Measurements from ENCODE around the gene SORCS1. TPM values are rescaled to one million over a fixed set of nuclear protein-coding genes. Genes with fewer than 3 reads are reported as not detected.

Gene SORCS1
- polyA plus RNA-seq, 1 donor, result 6.5 TPM

DNA sequence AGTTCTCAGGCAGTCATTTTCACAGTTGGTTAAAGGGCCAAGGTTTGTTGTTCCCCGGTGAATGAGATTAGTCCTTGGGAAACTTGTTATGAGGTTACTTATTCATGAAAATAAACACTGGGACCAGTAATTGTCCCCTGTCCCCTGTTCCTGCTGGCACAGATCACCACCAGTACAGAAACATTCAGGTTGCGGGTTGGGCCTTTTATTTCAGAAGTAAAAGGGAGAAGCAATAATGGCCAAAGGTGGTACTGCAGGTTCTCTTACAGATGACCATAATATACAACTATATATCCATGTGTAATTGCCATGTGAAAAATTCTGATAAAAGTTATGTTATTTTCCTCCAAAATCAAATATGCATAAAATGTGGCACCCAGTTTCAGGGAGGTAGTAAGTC, 442.0 kb downstream of the SORCS1 start:
- H3K27me3 ChIP-seq (ENCODE audit: control insufficient read depth, insufficient read depth, low read length), result no peaks in the 10 kb centered on the region
- H3K9me3 ChIP-seq (ENCODE audit: control insufficient read depth, low read depth, low read length), result no peaks in the 10 kb centered on the region
- WGBS (ENCODE audit: insufficient coverage, low lambda C conversion rate), result no CpG with 5 or more reads among the region's 2 CpGs
- peak in 1 of 2 donors; percentile 39 for DNase-seq
- no peaks in the 10 kb centered on the region for H3K36me3 ChIP-seq (ENCODE audit: control insufficient read depth, insufficient read depth, low read length)
- H3K27ac ChIP-seq (ENCODE audit: low read length), result no peak overlapping the region
- H3K4me3 ChIP-seq (ENCODE audit: low read length), result no peak overlapping the region
- H3K4me1 ChIP-seq (ENCODE audit: control insufficient read depth, insufficient read depth, low read length), result no peaks in the 10 kb centered on the region

DNA sequence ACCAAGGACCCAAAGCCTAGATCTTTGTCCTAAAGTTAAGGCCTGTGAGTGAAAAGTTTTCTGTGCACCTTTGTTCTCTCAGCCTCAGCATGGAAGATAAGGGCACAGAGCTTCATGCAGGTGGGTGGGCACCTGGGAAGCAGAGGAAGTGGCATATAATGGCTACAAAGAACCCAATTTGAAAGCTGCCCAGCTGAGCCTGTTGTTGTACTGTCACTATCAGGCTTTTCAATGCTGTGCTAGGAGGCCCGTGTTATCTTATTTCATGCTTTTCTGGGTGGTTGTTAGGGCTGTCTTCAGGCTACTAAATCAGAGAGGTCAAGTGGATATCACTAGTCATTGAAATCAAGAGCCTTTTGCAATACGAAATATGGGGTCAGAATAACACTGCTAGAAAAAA, 443.8 kb downstream of the SORCS1 start:
- no peak for DNase-seq
- Histone ChIP-seq H3K4me1 (ENCODE audit: control insufficient read depth, insufficient read depth, low read length) (no peaks in the 10 kb centered on the region), H3K27ac (ENCODE audit: low read length) (no peak overlapping the region), H3K4me3 (ENCODE audit: low read length) (no peak overlapping the region), H3K36me3 (ENCODE audit: control insufficient read depth, insufficient read depth, low read length) (no peaks in the 10 kb centered on the region), H3K9me3 (ENCODE audit: control insufficient read depth, low read depth, low read length) (no peaks in the 10 kb centered on the region), H3K27me3 (ENCODE audit: control insufficient read depth, insufficient read depth, low read length) (no peaks in the 10 kb centered on the region)
- WGBS (ENCODE audit: insufficient coverage, low lambda C conversion rate), result no CpG with 5 or more reads among the region's 2 CpGs

DNA sequence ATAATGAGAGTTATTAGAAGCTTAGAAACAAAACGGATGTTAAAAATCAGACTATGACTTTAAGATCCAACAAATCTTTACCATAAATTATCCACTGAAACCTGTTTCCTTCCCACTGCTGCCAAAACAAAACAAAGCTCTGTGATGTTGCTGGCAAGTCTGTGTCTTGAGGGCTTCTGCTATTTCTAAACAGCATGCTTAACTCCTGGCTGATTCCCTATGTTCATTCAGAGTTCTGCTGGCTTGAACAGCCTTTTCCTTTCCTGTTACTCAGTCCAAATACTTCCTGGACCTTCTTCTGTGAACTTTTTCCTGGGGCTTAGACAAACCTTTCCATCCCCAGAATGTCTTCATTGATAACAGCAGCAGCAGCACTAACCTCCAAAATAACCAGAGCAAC, 448.1 kb downstream of the SORCS1 start:
- Histone ChIP-seq H3K4me1 (ENCODE audit: control insufficient read depth, insufficient read depth, low read length) (no peaks in the 10 kb centered on the region), H3K27ac (ENCODE audit: low read length) (no peak overlapping the region), H3K36me3 (ENCODE audit: control insufficient read depth, insufficient read depth, low read length) (no peaks in the 10 kb centered on the region), H3K27me3 (ENCODE audit: control insufficient read depth, insufficient read depth, low read length) (no peaks in the 10 kb centered on the region), H3K9me3 (ENCODE audit: control insufficient read depth, low read depth, low read length) (no peaks in the 10 kb centered on the region), H3K4me3 (ENCODE audit: low read length) (no peak overlapping the region)
- peak in 1 of 2 donors; percentile 19 for DNase-seq
- WGBS (ENCODE audit: insufficient coverage, low lambda C conversion rate), result no CpG with 5 or more reads among the region's 1 CpG

DNA sequence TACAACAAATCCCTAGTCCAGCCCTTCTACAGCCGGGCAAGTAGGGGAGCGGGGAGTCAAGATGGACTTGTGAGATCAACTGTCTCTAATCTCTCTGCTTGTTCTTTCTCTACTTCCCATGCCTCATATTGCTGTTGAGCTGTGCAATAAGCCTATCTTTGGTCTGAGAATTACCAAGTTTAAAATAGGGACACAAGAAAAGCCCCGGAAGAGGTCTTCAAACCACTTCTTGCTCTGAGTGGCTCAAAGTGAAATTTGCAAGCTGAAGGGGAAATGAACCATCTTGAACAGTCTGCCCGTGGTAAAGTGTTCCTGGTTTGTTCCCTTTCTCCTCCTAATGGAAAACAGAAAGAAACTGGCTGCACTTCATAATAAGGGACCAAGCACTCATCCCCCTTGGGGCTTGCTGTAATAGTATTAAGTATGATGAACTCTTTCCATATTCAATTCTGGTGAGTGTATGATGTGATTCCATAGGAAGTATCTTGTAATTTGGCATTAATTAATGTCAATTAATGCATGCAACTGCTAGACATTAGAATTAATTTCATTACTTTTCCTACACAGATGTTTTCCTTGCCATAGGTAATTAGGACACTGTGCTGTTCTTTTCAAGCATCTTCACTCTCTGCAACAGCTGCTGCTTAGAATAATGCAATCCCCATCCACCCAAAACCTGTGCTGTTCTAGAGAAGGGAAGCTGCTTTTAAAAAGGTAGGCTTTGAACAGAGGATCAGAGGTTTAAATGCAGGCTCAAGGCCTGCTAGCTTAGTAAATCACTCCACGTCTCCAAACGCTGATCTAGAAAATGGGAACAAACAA, 449.6 kb downstream of the SORCS1 start:
- no CpG with 5 or more reads among the region's 6 CpGs for WGBS (ENCODE audit: insufficient coverage, low lambda C conversion rate)
- H3K4me3 ChIP-seq (ENCODE audit: low read length), result no peak overlapping the region
- H3K36me3 ChIP-seq (ENCODE audit: control insufficient read depth, insufficient read depth, low read length), result no peaks in the 10 kb centered on the region
- no peak for DNase-seq
- no peaks in the 10 kb centered on the region for H3K27me3 ChIP-seq (ENCODE audit: control insufficient read depth, insufficient read depth, low read length)
- no peaks in the 10 kb centered on the region for H3K9me3 ChIP-seq (ENCODE audit: control insufficient read depth, low read depth, low read length)
- no peaks in the 10 kb centered on the region for H3K4me1 ChIP-seq (ENCODE audit: control insufficient read depth, insufficient read depth, low read length)
- no peak overlapping the region for H3K27ac ChIP-seq (ENCODE audit: low read length)

DNA sequence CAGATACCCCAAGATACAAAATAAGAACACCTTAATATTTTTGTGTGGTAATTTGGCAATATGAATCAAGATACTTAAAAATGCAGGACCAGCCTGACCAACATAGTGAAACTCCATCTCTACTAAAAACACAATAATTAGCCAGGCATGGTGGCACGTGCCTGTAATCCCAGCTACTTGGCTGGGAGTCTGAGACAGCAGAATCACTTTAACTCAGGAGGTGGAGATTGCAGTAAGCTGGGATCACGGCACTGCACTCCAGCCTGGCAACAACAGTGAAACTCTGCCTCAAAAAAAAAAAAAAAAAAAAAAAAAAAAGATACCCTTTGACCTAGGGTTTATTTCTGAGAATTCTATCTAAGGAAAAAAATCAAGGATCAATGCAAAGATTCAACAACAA, 450.7 kb downstream of the SORCS1 start:
- Histone ChIP-seq H3K4me3 (ENCODE audit: low read length) (no peak overlapping the region), H3K27ac (ENCODE audit: low read length) (no peak overlapping the region), H3K36me3 (ENCODE audit: control insufficient read depth, insufficient read depth, low read length) (no peaks in the 10 kb centered on the region), H3K4me1 (ENCODE audit: control insufficient read depth, insufficient read depth, low read length) (no peaks in the 10 kb centered on the region), H3K9me3 (ENCODE audit: control insufficient read depth, low read depth, low read length) (no peaks in the 10 kb centered on the region), H3K27me3 (ENCODE audit: control insufficient read depth, insufficient read depth, low read length) (no peaks in the 10 kb centered on the region)
- no peak for DNase-seq
- no CpG with 5 or more reads among the region's 2 CpGs for WGBS (ENCODE audit: insufficient coverage, low lambda C conversion rate)

DNA sequence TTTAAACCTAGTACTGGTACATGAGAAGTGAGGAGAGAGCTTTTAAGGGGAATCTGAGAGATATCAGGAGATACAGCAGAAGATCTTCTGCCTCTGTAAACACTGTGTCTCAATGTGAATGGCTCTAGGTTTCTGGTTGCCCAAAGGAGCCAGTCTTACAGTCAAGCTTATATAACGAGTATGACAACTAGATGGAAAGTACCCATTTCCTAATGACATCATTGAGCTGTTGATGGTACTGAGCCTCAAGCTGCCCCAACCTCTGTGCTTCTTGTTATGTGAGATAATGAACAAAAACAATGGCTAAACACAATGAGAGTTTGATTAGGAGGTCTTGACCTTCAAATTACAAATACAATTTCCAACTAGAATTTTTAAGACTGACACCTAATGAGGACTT, 451.5 kb downstream of the SORCS1 start:
- WGBS (ENCODE audit: insufficient coverage, low lambda C conversion rate), result no CpG with 5 or more reads among the region's 1 CpG
- H3K9me3 ChIP-seq (ENCODE audit: control insufficient read depth, low read depth, low read length), result no peaks in the 10 kb centered on the region

DNA sequence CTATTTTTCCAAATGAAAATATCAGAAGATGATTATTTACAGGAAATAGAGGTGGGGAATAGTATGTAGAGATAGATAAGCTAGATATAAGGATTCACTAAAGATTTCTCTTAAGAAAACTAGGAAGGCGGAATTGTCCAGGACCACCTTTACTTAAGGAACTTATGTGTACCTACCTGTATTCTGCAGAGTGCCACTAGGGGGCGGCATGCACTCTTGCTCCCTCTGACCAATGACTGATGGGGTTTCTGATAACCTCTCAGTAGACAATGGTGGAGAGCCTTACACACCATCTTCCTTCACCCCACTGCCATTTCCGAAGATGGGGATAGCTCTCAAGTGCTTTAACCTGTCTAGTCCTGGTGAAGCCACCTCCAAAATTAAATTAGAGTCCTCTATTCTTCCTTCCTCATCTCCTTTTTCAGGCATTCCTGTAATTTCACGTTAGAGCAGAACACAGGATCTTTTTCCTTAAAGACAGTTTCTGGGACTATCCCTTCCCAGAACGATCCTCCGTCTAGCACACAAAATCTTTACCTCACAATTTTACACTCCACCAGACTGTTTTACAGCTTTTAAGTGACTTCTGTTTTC, 453.1 kb downstream of the SORCS1 start:
- 100% methylated on average over 3 of the region's 6 CpGs for WGBS (ENCODE audit: insufficient coverage, low lambda C conversion rate)
- no peaks in the 10 kb centered on the region for H3K27me3 ChIP-seq (ENCODE audit: control insufficient read depth, insufficient read depth, low read length)
- DNase-seq, result peak; percentile 27 to 37

More for the DNA sequence above, 451.5 kb downstream of the SORCS1 start:
- no peak for DNase-seq
- Histone ChIP-seq H3K27me3 (ENCODE audit: control insufficient read depth, insufficient read depth, low read length) (no peaks in the 10 kb centered on the region), H3K27ac (ENCODE audit: low read length) (no peak overlapping the region), H3K4me1 (ENCODE audit: control insufficient read depth, insufficient read depth, low read length) (no peaks in the 10 kb centered on the region), H3K36me3 (ENCODE audit: control insufficient read depth, insufficient read depth, low read length) (no peaks in the 10 kb centered on the region), H3K4me3 (ENCODE audit: low read length) (no peak overlapping the region)

DNA sequence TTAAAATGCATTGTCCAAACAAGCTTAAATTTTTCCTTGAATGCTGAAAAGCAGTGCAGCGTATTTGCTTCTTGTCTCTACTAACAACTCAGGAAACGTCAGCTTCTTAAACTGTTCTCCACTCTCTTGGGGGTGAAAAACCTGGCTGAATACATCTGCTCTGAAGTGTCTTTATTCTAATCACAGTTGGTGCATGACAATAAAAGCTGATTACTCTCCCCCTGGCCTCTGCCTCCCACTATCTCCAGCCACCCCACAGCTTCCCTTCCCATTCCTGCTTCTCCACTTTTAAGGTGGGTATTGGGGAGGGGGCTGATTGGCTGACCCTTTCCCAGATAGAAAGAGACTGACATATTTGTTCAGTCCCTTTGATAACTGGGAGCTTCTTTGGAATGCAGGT, 456.0 kb downstream of the SORCS1 start:
- no peaks in the 10 kb centered on the region for H3K27me3 ChIP-seq (ENCODE audit: control insufficient read depth, insufficient read depth, low read length)
- H3K4me3 ChIP-seq (ENCODE audit: low read length), result no peak overlapping the region
- H3K4me1 ChIP-seq (ENCODE audit: control insufficient read depth, insufficient read depth, low read length), result no peaks in the 10 kb centered on the region
- no peaks in the 10 kb centered on the region for H3K36me3 ChIP-seq (ENCODE audit: control insufficient read depth, insufficient read depth, low read length)
- WGBS (ENCODE audit: insufficient coverage, low lambda C conversion rate), result 80% methylated on average over 1 of the region's 2 CpGs
- H3K27ac ChIP-seq (ENCODE audit: low read length), result no peak overlapping the region
- no peak for DNase-seq
- H3K9me3 ChIP-seq (ENCODE audit: control insufficient read depth, low read depth, low read length), result no peaks in the 10 kb centered on the region

More for the DNA sequence above, 453.1 kb downstream of the SORCS1 start:
- Histone ChIP-seq H3K9me3 (ENCODE audit: control insufficient read depth, low read depth, low read length) (no peaks in the 10 kb centered on the region), H3K4me1 (ENCODE audit: control insufficient read depth, insufficient read depth, low read length) (no peaks in the 10 kb centered on the region), H3K4me3 (ENCODE audit: low read length) (no peak overlapping the region), H3K36me3 (ENCODE audit: control insufficient read depth, insufficient read depth, low read length) (no peaks in the 10 kb centered on the region), H3K27ac (ENCODE audit: low read length) (no peak overlapping the region)

DNA sequence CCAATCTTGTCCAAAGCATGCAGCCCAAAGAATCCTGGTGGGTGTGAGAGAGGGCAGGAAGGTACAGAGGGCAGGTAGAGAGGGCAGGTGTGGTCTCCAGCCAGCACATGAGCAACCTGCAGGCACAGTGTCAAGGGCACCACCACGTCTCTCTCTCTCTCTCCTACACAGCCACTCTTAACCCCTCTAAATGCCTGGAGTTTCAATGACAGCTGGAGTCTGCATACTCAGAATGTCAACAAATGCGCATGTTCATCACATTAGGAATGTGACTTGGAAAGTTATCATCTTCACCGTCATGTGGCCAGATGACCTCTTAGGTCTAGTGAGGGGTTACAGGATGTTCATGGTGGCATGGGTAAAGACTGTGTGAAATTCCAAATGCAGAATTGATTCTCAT, 456.8 kb downstream of the SORCS1 start:
- no peak for DNase-seq
- H3K9me3 ChIP-seq (ENCODE audit: control insufficient read depth, low read depth, low read length), result no peaks in the 10 kb centered on the region
- no peak overlapping the region for H3K4me3 ChIP-seq (ENCODE audit: low read length)
- no peaks in the 10 kb centered on the region for H3K36me3 ChIP-seq (ENCODE audit: control insufficient read depth, insufficient read depth, low read length)
- H3K27ac ChIP-seq (ENCODE audit: low read length), result no peak overlapping the region
- no CpG with 5 or more reads among the region's 3 CpGs for WGBS (ENCODE audit: insufficient coverage, low lambda C conversion rate)
- H3K27me3 ChIP-seq (ENCODE audit: control insufficient read depth, insufficient read depth, low read length), result no peaks in the 10 kb centered on the region
- no peaks in the 10 kb centered on the region for H3K4me1 ChIP-seq (ENCODE audit: control insufficient read depth, insufficient read depth, low read length)

DNA sequence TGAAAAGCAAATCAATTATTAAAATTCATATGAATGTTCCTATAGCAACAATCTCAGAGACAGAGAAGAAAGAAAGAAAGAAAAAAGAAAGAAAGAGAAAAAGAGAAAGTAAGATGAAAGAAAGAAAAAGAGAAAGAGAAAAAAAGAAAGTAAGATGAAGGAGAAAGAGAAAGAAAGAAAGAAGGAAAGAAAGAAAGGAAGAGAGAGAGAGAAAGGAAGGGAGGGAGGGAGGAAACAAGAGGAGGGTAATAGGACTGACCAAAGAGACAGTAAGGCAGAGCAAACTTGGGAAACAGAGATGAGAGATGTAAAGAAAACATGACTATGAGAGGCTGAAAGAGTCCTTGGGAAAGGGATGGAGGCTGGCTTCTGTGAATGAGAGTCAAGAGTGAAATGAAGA, 458.4 kb downstream of the SORCS1 start:
- H3K4me3 ChIP-seq (ENCODE audit: low read length), result no peak overlapping the region
- H3K4me1 ChIP-seq (ENCODE audit: control insufficient read depth, insufficient read depth, low read length), result no peaks in the 10 kb centered on the region
- DNase-seq, result no peak
- no peaks in the 10 kb centered on the region for H3K9me3 ChIP-seq (ENCODE audit: control insufficient read depth, low read depth, low read length)
- H3K27me3 ChIP-seq (ENCODE audit: control insufficient read depth, insufficient read depth, low read length), result no peaks in the 10 kb centered on the region
- H3K27ac ChIP-seq (ENCODE audit: low read length), result no peak overlapping the region
- no peaks in the 10 kb centered on the region for H3K36me3 ChIP-seq (ENCODE audit: control insufficient read depth, insufficient read depth, low read length)

DNA sequence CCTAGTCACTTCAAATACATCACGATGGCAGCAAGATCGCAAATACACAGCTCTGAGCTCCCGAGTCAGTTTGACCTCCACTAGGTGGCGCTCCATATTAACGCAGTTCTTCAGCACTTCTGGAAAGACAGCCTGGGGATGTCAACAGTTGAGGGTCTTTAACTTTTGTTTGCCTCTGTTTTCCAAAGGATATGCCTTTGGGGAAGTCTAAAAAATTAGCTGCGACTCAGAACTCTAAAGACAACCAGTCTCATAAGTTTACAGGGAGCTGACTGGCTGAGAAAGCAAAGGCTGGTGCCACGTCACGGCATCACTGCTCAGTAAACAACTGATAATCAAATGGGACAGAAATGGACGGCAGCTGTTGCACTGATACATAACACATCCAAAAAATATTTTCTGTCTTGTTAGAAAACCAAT, 458.8 kb downstream of the SORCS1 start:
- no CpG with 5 or more reads among the region's 9 CpGs for WGBS (ENCODE audit: insufficient coverage, low lambda C conversion rate)
- peak; percentile 49 to 55 for DNase-seq
- no peaks in the 10 kb centered on the region for H3K27me3 ChIP-seq (ENCODE audit: control insufficient read depth, insufficient read depth, low read length)
- H3K4me3 ChIP-seq (ENCODE audit: low read length), result no peak overlapping the region
- no peaks in the 10 kb centered on the region for H3K36me3 ChIP-seq (ENCODE audit: control insufficient read depth, insufficient read depth, low read length)
- no peaks in the 10 kb centered on the region for H3K4me1 ChIP-seq (ENCODE audit: control insufficient read depth, insufficient read depth, low read length)
- no peak overlapping the region for H3K27ac ChIP-seq (ENCODE audit: low read length)
- no peaks in the 10 kb centered on the region for H3K9me3 ChIP-seq (ENCODE audit: control insufficient read depth, low read depth, low read length)
